Esophagus squamous epithelium (tissue), 4 donors: ENCODE data around the gene RFX1.

Experiments
- POLR2A ChIP-seq, 4 donors: fragments of 450-650 bp; IDR thresholded peaks; one replicate each; pipeline ENCODE4 v1.6.1; 2017; ENCODE audit warnings: antibody characterized with exemption in 4 of 4, mild to moderate bottlenecking in 4 of 4, moderate library complexity in 3 of 4
- TF ChIP-seq, protein P1 (sequence below), 6 experiments: fragments of 450-650 bp in 4 of 6; fragments of 200-600 bp in 2 of 6; sonication (generic) in 2 of 6; IDR thresholded peaks; one replicate each; pipeline ENCODE4 v1.5.1; 2016 to 2019; ENCODE audit warnings: antibody characterized with exemption in 6 of 6, mild to moderate bottlenecking in 4 of 6, moderate library complexity in 4 of 6

DNA sequence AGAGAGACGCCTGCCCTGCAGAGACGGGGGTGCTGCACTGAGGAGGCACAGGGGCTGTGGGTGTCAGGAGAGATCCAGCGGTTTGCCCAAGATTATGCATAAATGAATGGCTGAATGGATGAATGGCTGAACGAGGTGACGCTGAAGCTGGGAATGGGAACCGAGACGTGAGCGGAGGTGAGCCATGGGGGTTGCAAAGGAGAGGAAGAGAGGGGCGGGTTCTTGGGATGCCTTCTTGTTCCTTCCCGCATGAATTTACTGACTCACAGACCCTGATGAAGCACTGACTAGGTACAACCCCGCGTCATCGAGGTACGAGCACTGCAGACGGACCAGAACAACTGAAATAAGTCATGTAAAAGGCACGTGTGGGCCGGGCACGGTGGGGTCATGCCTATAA is 37.1 kb downstream of the RFX1 start:
- TF ChIP-seq, protein P1, sequence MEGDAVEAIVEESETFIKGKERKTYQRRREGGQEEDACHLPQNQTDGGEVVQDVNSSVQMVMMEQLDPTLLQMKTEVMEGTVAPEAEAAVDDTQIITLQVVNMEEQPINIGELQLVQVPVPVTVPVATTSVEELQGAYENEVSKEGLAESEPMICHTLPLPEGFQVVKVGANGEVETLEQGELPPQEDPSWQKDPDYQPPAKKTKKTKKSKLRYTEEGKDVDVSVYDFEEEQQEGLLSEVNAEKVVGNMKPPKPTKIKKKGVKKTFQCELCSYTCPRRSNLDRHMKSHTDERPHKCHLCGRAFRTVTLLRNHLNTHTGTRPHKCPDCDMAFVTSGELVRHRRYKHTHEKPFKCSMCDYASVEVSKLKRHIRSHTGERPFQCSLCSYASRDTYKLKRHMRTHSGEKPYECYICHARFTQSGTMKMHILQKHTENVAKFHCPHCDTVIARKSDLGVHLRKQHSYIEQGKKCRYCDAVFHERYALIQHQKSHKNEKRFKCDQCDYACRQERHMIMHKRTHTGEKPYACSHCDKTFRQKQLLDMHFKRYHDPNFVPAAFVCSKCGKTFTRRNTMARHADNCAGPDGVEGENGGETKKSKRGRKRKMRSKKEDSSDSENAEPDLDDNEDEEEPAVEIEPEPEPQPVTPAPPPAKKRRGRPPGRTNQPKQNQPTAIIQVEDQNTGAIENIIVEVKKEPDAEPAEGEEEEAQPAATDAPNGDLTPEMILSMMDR (IDR thresholded peaks at IDR 0.05): no peak
- TF ChIP-seq POLR2A (IDR thresholded peaks at IDR 0.05): no peak
